Right lobe of liver (tissue), 4 donors: Measurements from ENCODE around the gene OPN1SW.

Experiments used
- POLR2A ChIP-seq: fragments of 450-650 bp; IDR thresholded peaks from one replicate; pipeline ENCODE4 v1.6.1; 2017; ENCODE audit warnings: antibody characterized with exemption, mild to moderate bottlenecking
- TF ChIP-seq, protein P1 (sequence below), 4 donors: fragments of 200-600 bp in 3 of 4; fragments of 450-650 bp in 1 of 4; IDR thresholded peaks; one replicate each; pipeline versions ENCODE4 v1.5.1 to v1.8.0; 2016 to 2022; ENCODE audit warnings: antibody characterized with exemption in 4 of 4, mild to moderate bottlenecking in 2 of 4
- donor health status: DM: no; HTN: no; CAD: no.
- donor health status: DM: no; HTN: no; CAD: no.
- donor health status: DM: no; HTN: yes; CAD: no.

DNA sequence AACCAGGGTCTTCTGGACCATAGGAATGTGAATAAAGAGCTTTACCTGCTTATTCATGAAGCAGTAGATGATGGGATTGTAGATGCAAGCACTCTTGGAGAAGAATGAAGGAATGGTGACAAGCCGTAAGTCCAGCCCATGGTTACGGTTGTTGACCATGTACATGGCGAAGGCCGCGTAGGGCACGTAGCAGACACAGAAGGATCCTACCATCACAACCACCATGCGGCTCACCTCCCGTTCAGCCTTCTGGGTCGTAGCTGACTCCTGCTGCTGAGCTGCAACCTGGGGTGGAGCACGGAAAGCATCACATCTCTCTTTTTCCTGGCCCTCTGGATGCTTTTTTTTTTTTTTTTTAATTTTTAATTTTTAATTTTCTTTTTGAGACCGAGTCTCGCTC lies 2.0 kb downstream of the OPN1SW start:
- TF ChIP-seq, protein P1, sequence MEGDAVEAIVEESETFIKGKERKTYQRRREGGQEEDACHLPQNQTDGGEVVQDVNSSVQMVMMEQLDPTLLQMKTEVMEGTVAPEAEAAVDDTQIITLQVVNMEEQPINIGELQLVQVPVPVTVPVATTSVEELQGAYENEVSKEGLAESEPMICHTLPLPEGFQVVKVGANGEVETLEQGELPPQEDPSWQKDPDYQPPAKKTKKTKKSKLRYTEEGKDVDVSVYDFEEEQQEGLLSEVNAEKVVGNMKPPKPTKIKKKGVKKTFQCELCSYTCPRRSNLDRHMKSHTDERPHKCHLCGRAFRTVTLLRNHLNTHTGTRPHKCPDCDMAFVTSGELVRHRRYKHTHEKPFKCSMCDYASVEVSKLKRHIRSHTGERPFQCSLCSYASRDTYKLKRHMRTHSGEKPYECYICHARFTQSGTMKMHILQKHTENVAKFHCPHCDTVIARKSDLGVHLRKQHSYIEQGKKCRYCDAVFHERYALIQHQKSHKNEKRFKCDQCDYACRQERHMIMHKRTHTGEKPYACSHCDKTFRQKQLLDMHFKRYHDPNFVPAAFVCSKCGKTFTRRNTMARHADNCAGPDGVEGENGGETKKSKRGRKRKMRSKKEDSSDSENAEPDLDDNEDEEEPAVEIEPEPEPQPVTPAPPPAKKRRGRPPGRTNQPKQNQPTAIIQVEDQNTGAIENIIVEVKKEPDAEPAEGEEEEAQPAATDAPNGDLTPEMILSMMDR (IDR thresholded peaks at IDR 0.05): no peak
- no peak for TF ChIP-seq POLR2A
